MG63 (cell line): Measurements from ENCODE around the gene CD24. TPM values are rescaled to one million over a fixed set of nuclear protein-coding genes. Genes with fewer than 3 reads are reported as not detected.

Source experiments
- DNase-seq: peaks from one replicate; pipeline ENCODE4 v3.0.0-alpha.2; 2020
- H3K27me3 ChIP-seq: fragments of 250-450 bp; sonication (Bioruptor Pico); 2 replicates; pipeline ENCODE4 v1.5.1; 2020; ENCODE audit warnings: mild to moderate bottlenecking, moderate library complexity
- H3K36me3 ChIP-seq: fragments of 250-450 bp; sonication (Bioruptor Pico); 2 replicates; pipeline ENCODE4 v1.5.1; 2020; ENCODE audit warnings: mild to moderate bottlenecking, moderate library complexity
- H3K4me3 ChIP-seq: fragments of 250-450 bp; sonication (Bioruptor Pico); 2 replicates; pipeline ENCODE4 v1.5.1; 2020; ENCODE audit warnings: mild to moderate bottlenecking, moderate library complexity
- H3K9me3 ChIP-seq: fragments of 250-450 bp; sonication (Bioruptor Pico); 2 replicates; pipeline ENCODE4 v1.5.1; 2020; ENCODE audit warnings: mild to moderate bottlenecking, moderate library complexity
- total RNA-seq: library from RNA; depleted of rRNA; stranded (reverse); fragments of >200 nt; shearing (Covaris generic); gene quantifications from 2 replicates; pipeline ENCODE4 v1.2.3, GENCODE V29; 2014; ENCODE audit warnings: low replicate concordance; rRNA removed

Gene CD24
- total RNA-seq, 1 experiment from 2014 or later = 1.7 TPM

DNA sequence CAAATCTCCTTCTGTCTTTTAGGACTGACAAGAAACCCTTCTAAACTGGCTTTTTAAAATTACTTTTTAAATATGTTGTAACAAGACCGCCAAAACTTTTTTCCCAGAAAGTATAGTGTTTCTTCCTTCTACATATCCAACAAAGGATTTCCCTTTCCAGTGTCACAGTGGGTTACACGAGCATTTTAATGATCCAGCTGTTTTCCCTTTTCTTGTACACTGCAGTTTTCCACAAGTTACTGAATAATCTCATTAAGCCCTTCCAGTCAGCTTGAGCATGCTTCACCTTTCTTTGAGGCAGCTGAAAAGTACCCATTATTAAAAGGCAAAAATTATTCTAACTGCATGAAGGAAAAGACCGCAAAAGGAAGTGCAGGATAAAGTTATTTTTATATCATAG is 48.6 kb downstream of the CD24 start:
- no peak overlapping the region for H3K4me3 ChIP-seq
- no peaks in the 10 kb centered on the region for H3K36me3 ChIP-seq
- no peaks in the 10 kb centered on the region for H3K9me3 ChIP-seq
- H3K27me3 ChIP-seq = no peaks in the 10 kb centered on the region
- no peak for DNase-seq

DNA sequence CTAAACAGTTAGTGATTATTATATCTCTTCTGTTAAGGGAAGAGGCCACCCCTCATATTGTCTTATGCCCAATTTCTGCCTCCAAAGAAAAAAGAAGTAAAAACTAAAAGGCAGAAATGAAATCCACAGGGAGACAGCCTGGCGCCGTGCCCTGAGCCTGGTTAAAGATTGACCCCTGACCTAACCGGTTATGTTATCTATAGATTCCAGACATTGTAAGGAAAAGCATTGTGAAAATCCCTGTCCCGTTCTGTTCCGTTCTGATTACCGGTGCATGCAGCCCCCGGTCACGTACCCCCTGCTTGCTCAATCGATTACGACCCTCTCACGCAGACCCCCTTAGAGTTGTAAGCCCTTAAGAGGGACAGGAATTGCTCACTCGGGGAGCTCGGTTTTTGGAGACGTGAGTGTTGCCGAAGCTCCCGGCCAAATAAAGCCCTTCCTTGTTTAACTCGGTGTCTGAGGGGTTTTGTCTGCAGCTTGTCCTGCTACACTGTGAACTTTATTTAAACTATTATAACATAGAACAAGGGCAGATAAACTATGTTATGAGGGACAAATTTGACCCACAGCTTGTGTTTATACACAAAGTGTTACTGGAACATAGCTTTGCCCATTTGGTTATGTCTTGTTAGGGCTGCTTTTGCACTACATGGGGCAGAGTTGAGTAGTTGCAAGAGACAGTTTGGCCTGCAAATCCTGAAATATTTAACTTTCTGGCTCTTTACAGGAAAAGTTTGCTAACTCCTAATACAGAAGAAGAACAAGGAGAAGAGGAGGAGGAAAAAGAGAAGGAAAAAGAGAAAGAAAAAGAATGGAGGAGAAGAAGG is 49.6 kb downstream of the CD24 start:
- DNase-seq = no peak
- Histone ChIP-seq H3K4me3 (no peak overlapping the region), H3K27me3 (no peaks in the 10 kb centered on the region), H3K36me3 (no peaks in the 10 kb centered on the region), H3K9me3 (no peaks in the 10 kb centered on the region)

DNA sequence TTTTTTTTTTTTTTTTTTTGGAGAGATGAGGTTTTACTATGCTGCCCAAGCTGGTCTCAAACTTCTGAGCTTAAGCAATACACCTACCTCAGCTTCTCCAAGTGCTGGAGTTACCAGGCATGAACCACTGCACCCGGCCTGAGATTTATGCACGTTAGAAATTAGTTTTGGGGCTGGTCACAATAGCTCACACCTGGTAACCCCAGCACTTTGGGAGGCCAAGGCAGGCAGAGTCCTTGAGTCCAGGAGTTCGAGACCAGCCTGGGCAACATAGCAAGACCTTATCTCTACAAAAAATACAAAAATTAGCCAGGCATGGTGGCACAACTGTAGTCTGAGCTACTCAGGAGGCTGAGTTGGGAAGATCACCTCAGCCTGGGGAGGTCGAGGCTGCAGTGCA is 51.9 kb downstream of the CD24 start:
- no peak for DNase-seq
- H3K9me3 ChIP-seq = no peaks in the 10 kb centered on the region
- peaks cover 2% of the 10 kb centered on the region; the same call in 1 of the 2 replicates for H3K27me3 ChIP-seq
- H3K36me3 ChIP-seq = no peaks in the 10 kb centered on the region
- H3K4me3 ChIP-seq = no peak overlapping the region

Other genes starting within 250 kb of the CD24 start
- gene MTRES1, start 53.5 kb upstream of the CD24 start, total RNA-seq = 22.9 and 23.6 TPM in 2 replicates
- 2.2 and 5.9 TPM in 2 replicates for gene BEND3, start 140.8 kb upstream of the CD24 start, total RNA-seq